Hematopoietic multipotent progenitor cell (in vitro differentiated cells): ENCODE measurements around the gene UBP1. TPM values are rescaled to one million over a fixed set of nuclear protein-coding genes. Genes with fewer than 3 reads are reported as not detected.
"Not testable (repeated sequence)": the region's sequence is repeated elsewhere in the genome, so short reads cannot be mapped to it uniquely, and the experiment has no call there.

ENCODE experiments used
- DNase-seq, 3 donors: peaks; one replicate each; pipeline ENCODE4 v3.0.0-alpha.2; 2011 to 2015; ENCODE audit warnings: low read depth in 2 of 3, low spot score in 2 of 3
- total RNA-seq: library from RNA; depleted of rRNA; stranded (reverse); fragments of >200 nt; gene quantifications from one replicate; pipeline ENCODE4 v1.2.3, GENCODE V29; 2012

UBP1 gene
- total RNA-seq, 1 donor = 42.0 TPM

GRCh38 chr3:33437556-33438283 lies 2.5 kb downstream of the UBP1 start:
- DNase-seq = no peak

- DNase-seq = no peak
Observed at GRCh38 chr3:33433843-33434242, 6.4 kb downstream of the UBP1 start.

DNA sequence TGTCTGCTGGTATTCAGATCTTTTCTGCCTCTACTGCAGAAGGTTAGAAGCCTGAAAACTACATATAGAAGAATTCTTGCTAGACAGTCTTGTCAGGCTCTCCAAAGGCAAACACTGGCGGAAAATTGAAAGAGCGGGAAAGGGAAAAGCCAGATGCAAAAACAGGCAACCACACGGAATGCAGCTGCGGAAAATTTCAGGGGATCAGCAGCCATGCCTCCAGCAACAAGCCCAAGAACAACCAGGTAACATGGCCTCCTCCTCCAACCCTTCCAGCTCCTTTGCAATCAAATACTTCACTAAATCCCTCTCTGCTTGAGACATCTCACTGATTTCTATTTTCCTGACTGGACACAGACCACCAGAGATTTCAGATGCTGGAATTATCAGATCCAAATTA lies 9.6 kb downstream of the UBP1 start:
- DNase-seq = no peak

GRCh38 chr3:33430061-33430460 lies 10.1 kb downstream of the UBP1 start:
- DNase-seq = no peak

- DNase-seq = not testable (repeated sequence)
Observed at GRCh38 chr3:33429306-33429705, 10.9 kb downstream of the UBP1 start.

GRCh38 chr3:33428734-33429133 lies 11.5 kb downstream of the UBP1 start:
- no peak for DNase-seq

DNA sequence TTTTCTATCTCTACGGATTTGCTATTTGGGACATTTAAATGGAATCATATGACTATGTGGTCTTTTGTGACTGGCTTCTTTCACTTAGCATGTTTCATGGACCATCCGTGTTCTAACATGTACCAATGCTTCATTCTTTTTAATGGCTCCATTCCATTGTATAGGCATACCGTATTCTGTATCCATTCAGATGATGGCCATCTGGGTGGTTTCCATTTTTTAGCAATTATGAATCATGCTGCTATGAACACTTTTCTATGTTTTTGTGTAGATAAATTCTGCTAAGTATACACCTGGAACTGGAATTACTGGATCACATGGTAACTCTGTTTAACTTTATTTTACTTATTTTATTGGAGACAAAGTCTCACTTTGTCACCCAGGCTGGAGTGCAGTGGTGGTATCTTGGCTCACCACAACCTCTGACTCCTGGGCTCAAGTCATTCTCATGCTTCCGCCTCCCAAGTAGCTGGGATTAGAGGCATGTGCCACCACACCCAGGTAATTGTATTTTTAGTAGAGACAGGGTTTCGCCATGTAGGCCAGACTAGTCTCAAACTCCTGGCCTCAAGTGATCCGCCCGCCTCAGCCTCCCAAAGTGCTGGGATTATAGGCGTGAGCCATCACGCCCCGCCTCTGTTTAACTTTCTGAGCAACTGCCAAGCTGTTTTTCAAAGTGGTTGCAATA lies 13.4 kb downstream of the UBP1 start:
- DNase-seq = no peak

DNA sequence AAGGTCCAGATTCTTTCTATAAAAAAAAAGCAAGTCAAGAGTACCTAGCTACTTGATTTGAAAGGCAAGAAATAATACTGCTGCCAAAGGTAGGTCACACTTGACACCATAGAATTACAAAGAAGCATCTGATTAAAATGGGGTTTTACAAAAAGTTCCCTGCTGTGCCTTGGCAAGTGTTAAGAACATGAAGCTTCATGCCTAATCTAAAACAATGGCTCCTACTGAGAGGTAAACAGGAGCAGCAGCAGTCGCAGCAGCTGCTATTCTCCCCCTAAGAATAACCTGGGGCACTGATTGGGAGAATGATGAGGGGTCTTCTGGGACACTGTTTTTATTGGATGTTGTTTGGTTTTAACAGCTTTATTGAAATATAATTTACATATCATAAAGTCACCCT lies 14.1 kb downstream of the UBP1 start:
- no peak for DNase-seq

DNA sequence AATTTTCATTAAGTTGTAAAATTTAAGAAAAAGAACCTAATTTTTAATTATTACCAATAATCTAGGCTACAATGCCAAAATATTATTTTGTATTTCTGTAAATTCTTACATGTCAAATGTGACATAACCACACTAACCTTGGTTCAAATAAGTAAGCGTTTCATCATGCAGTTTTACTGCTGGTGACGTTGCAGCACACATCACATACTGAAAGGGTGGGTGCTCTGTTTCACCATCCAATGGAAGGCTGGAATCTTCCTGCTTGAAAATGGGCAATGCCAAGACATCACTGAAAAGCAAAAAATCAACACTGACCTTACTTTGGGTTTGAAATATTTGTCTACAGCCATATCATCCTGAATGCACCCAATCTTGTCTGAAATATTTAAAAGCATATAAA lies 14.8 kb downstream of the UBP1 start:
- DNase-seq = no peak

DNA sequence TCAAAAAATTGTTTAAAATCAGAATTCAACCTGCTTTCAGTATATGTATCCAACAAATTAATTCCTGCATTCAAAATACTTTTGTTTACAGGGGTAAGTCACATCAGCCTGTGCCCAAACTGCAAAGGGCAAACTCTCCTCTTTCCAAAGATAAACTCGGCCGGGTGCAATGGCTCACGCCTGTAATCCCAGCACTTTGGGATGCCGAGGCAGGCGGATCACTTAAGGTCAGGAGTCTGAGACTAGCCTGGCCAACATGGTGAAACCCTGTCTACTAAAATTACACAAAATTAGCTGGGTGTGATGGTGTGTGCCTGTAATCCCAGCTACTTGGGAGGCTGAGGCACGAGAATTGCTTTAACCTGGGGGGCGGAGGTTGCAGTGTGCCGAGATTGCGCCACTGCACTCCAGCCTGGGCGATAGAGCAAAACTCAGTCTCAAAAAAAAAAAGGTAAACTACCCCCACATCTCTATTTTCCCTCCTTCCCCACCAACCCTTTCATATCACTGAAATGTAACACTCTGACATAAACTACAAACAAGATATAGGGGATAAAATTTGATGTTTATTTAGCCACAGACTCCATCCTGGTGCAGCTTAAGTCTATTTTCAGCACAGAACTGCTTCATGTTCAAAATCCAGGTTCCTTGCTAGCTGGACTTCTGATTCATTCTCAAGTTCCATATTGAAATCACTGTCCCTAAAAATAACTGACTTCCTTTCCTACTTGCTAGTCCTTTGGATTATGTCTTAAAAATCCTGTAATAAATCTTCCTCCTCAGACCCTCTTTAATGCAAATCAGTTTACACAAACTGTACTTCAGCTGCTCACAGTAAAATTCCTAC lies 15.4 kb downstream of the UBP1 start:
- DNase-seq = no peak

DNA sequence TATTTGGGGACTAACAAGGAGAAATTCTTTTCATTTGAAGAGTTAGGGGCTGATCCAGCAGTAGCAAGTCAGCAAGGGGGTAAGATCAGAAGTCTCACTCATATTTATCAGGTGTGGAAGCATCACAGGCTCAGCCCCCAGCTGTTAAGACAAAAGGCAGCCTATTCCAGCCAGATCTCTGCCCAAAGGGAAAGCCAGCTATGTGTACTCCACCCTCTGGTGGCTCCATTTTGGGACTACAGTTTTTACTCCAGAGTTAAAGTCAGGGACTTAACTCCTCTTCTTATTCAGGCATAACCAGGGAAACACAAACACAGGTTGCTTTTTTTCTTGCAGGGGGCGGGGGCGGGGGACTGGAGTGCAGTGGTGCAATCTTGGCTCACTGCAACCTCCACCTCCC lies 19.2 kb downstream of the UBP1 start:
- DNase-seq = no peak

DNA sequence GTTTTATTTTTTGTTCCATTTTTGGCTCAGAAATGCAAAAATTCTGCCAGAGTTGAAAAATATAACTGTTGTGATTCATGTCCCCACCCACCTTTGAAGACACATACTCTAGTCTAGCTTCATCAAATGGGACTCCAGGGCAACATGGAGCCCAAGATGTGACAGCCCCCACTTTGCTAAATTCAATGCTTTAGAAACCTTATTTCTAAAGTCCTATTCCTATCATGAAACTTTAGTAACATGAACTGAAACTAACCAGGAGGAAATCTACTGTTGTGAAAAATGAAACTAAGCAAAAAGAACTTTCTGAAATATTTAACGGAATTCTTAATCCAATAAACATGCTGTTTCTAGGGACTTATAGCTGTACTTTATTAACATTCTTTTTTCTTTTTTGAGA lies 20.3 kb downstream of the UBP1 start:
- no peak for DNase-seq

GRCh38 chr3:33417066-33417673 lies 23.0 kb downstream of the UBP1 start:
- DNase-seq = peak in 1 of 3 donors; percentile 11

DNA sequence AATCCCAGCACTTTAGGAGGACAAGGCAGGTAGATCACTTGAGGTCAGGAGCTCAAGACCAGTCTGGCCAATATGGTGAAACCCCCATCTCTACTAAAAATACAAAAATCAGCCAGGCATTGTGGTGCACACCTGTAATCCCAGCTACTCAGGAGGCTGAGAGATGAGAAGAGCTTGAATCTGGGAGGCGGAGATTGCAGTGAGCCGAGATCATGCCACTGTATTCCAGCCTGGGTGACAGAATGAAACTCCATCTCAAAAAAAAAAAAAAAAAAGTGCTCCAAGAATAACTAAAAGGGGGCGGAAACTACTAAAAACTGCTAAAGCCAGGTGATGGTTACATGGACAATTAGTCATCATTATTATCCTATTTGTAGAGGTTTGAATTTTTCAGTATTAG lies 29.4 kb downstream of the UBP1 start:
- DNase-seq = not testable (repeated sequence)

DNA sequence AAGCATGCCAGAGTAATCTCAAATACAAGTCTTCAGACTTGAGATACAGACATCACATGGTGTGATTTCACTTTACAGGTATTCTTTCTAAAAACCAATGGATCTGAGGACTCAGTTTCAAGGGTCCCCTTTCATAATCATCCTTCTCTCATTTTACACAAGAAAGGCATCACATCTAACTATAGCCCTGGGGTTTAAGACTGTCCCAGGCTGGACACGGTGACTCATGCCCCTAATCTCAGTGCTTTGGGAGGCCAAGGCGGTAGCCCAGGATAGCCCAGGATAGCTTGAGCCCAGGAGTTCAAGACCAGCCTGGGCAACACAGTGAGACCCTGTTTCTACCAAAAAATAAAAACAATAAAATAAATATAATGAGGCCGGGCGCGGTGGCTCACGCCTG lies 36.4 kb downstream of the UBP1 start:
- no peak for DNase-seq

GRCh38 chr3:33402936-33403335 lies 37.3 kb downstream of the UBP1 start:
- no peak for DNase-seq

DNA sequence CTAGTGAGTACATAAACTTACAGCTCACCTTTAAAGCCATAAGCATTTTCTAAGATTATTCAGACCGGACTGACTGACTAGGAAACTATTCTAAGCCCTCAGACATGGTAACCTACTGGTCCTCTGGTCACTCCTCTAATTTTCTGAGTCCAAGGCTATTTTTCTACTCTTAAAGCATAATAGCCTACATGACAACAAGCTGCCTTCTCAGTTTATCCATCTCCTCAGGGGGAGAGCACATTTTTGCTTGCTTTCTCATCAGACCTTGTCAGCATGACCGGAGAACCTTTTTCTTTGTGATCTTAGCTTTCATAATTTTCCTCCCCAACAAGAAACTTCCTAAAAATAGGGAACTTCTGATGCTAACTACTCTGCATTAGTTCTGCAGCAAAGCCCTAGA lies 38.4 kb downstream of the UBP1 start:
- no peak for DNase-seq

- no peak for DNase-seq
Observed at GRCh38 chr3:33398410-33398809, 41.8 kb downstream of the UBP1 start.

- DNase-seq = no peak
Observed at GRCh38 chr3:33395900-33396299, 44.3 kb downstream of the UBP1 start.

DNA sequence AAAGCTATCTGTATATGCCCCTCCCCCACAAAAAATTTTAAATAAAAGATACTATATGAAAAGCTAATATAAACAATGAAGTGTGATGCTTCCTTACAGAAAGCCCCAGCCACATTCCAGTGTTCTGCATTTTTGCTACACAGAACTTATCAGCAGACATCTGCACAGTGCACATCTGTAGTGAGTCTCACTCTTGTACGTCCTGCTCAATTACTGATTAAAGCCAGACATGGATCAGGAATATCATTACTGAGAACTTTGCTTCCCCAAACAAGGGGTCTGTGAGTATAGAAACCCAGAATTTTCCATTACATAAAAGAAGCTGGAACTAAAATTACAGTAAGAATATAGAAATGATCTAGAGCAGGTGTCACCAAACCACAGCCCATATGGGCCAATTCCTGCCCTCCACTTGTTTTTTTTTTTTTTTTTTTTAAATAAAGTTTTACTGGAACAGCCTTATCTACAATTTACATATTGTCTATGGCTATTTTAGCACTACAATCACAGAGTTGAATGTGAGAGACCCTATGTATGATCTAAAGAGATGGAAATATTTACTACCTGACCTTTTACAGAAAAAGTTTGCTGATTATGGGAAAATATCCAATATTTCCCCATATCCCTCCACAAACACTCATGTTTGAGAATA lies 45.7 kb downstream of the UBP1 start:
- DNase-seq = no peak

GRCh38 chr3:33392703-33393125 lies 47.5 kb downstream of the UBP1 start:
- DNase-seq = no peak
